ENCODE data around the gene DTNBP1.

DNA sequence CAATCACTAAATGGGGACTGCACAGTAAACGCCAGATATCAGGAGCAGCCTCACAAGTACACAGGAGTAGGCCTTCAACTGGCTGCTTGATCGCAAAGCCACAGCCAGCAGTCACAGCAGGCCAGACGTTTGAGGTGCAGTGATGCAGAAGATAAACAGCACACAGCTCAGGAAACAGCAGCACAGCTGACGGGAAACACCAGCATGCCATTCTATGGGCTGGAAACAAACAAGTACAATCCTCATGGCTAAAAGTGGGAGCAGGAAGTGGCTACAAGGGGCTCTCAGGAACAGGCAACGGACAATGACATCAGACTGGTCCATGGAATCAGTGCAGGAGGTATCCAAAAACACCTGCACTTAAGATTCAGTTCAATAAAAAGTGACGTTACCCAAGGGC, 111.0 kb downstream of the DTNBP1 start:
- TF ChIP-seq, protein P1, sequence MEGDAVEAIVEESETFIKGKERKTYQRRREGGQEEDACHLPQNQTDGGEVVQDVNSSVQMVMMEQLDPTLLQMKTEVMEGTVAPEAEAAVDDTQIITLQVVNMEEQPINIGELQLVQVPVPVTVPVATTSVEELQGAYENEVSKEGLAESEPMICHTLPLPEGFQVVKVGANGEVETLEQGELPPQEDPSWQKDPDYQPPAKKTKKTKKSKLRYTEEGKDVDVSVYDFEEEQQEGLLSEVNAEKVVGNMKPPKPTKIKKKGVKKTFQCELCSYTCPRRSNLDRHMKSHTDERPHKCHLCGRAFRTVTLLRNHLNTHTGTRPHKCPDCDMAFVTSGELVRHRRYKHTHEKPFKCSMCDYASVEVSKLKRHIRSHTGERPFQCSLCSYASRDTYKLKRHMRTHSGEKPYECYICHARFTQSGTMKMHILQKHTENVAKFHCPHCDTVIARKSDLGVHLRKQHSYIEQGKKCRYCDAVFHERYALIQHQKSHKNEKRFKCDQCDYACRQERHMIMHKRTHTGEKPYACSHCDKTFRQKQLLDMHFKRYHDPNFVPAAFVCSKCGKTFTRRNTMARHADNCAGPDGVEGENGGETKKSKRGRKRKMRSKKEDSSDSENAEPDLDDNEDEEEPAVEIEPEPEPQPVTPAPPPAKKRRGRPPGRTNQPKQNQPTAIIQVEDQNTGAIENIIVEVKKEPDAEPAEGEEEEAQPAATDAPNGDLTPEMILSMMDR (IDR thresholded peaks at IDR 0.05; ENCODE audit: extremely low read depth in 1 of 2, insufficient read depth in 1 of 2, low read depth in 1 of 2, low read length in 2 of 2) = no peak
- peak; percentile 76 for TF ChIP-seq POLR2AphosphoS5 (IDR thresholded peaks at IDR 0.05; ENCODE audit: insufficient read depth, low read depth, low read length)
- no peak for TF ChIP-seq EZH2 (IDR thresholded peaks at IDR 0.05; ENCODE audit: borderline replicate concordance, low read depth, low read length, severe bottlenecking)
